GM18526 (cell line): ENCODE data around the gene GALNT9.

ENCODE experiments used
- POLR2A ChIP-seq: IDR thresholded peaks from 3 replicates; pipeline ENCODE4 v1.6.1; 2011; ENCODE audit not compliant: insufficient read length; ENCODE audit errors: extremely low read depth

GALNT9 gene

DNA sequence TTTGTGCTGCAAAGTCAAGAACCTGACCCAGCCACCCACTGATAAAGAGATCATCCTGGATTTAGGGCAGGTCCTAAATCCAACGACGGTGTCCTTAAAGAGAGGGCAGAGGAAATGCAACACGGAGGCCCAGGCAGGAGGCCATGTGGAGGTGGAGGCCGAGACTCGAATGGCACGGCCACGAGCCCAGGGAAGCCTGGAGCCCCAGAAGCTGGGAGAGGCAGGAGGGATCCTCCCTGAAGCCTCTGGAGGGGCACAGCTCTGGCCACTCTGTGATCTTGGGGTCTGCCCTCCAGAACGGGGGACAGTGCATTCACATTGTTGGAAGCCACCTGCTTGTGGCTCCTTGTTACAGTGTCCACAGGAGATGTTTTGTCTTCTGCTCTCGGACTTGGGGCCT lies 63.0 kb downstream of the GALNT9 start:
- TF ChIP-seq POLR2A: no peak

DNA sequence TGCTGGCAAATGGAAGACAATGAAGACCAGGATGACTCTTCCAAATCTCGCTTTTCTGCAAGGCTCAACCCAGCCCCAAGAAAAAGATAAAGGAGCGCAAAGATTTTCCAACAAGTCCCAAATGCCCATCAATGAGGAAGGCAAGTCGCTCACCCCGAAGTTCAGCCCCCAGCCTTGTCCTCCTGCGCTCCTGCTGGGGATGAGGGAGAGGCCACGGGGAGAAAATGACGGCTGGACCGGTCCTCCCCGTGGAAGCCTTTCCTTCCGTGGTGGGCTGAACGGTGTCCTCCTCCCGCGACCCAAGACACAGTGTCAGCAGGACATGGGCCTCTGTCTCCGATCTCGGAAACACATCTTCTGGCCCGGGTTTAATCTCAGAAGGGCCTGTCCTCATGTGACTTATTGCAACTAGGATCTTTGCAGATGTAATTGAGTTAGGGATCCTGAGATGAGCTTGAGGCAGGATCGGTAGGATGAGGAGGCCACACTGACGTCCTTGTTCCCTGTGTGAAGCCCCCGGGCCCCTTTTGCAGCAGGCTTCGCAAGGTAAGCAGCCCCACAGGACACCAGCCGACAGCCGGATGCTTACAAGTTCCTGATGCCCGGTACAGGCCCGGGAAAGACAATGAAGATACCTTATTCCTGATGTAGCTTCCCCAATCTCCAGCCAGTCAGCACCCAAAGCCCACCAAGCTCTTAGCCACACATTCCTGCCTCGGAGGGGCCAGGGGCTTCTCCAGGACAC lies 64.2 kb downstream of the GALNT9 start:
- no peak for TF ChIP-seq POLR2A

DNA sequence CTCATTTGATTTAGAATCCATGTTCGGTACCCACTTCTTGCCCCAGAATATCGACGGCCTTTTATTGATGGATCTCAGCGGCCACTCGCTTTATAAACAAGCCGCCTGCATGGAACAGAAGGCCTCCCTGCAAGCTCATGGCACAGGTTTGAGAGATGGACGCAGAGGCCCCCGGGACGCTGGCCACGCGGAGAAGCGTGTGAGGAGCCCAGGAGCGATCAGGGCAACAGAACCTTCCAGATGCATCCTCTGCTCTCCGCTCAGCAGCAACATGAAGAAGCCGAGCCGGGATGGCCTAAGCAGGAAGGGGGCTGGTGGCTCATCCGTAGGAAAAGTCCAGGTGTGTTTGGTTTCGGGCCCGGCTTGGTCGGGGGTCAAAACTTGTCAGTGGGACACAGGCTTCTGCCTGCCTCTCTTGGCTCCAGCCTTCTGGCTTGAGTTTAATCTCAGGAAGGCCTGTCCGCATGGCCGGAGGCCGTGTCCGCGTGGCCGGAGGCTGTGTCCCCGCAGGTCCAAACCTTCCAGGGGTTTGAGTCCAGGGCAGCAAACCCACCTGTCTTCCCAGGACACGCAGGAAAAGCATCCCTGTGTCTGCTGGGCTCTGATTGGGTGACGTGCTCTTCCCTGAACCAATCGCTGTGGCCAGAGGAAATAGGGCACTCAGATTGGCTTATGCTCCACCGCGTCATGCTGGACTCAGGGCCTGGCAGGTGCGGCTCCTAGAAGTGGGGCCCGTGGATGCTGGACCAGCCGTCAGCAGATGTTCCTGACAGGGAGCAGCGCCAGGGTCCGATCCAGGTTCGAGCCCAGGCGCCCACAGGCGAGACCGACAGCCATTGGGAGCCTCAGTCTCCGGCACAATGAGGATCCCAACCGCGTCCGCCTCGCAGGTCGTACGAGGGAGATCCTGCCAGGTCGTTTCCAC lies 65.0 kb downstream of the GALNT9 start:
- no peak for TF ChIP-seq POLR2A

DNA sequence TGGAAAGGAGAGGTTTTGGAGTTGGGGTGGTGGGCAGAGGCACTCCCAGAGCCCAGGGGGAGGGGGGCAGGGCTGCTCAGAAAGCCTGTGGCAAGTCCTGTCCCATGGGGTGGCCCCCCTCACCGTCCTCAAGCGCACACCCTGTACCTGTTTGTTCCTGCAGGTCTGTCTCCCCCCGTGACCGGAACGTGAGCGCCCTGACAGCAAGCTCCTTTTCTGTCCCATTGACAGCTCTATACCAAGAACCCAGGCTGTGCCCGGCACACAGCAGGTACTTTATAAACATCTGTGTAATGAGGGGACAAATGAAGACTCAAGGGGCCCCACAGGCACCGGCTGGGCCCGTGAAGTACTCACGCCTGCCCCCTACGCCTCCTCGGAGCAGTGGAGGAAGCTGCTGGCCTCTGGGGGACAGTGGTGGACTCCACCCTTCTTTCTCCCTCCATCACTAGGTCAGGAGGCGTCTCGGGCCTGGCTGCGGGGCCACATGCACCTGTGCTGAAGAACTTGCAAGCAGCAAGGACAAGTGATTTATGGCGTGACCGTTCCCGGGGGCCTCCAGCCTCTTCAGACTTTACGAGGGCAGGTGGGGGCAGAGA lies 65.8 kb downstream of the GALNT9 start:
- TF ChIP-seq POLR2A: no peak

DNA sequence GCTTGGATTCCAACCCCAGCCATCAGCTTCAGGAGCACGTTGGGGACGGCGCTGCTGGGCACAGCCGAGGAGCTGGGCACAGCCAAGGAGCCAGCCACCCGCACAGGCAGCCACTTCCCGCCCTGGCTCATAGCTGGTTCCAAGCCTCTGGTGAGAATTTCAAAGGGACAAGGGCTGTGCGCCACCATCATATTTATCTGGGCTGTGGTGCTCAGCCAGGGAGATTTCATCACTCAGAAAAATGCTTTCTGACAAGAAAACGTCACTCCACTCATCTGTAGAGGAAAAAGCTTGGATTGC lies 66.4 kb downstream of the GALNT9 start:
- TF ChIP-seq POLR2A: no peak

DNA sequence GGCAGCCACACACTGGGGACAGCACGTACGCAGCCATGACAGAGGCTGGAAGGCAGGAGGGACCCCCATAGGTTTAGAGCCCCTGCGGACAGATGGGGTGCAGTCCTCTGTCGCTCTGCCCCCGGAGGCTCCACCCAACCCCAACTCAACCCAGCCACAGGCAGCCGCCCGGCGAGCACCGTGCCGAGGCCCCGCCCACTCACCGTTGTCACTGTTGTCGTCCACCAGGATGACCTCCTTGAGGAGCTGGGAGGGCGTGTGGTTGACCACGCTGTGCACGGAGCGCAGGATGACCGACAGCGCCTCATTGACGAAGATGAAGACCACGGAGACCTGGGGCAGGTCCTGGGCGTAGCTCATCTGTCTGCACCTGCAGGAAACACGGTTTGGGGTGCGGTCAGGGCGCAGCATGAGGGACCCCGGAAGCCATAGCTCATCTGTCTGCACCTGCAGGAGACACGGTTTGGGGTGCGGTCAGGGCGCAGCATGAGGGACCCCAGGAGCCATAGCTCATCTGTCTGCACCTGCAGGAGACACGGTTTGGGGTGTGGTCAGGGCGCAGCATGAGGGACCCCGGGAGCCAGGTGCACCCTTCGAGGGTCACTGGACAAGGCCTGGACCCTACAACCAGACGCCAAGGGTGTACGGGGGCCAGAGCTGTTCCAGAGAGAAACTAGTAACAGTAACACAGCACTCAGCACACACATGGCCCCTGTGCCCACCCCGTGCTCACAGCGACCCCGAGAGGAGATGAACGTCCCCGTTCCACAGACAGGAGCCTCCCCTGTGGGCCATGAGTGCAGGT lies 66.9 kb downstream of the GALNT9 start:
- TF ChIP-seq POLR2A: no peak

DNA sequence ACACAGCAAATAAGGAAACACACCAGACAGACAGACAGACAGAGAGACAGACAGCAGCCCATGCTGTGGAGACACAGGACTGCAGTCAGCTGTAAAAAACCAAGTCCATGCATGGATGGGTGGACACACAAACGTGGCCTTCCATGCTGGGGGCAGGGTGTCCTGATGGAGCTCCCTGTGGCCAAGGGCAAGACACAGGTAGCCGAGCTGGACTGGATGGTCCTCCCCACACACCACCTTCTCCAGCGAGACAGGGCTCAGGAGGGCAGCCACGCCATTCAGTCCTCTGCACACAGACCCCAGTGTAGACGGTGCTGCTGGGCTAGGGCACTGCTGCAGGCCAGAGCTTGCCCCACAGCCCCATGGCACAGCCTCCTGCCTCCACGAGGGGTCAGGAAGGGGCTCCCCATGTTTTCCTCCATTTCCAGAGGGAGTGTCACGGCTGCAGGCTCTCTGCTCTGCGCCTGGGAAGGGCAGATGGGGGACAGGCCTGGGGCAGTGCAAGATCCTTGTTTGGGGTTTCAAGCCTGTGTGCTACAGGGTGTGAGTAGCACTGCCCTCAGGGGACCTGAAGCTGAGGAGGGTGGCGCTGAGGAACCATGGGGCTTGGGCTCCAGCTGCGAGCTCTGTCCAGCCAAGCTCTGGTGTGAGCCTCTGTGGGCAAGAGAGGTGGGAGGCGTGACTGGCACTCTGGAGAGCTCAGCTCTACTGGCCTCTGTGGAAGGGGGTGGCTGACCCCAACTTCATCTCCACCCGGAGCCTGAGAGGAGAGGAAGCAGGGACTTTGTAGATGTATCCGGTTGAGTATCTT lies 67.9 kb downstream of the GALNT9 start:
- no peak for TF ChIP-seq POLR2A

DNA sequence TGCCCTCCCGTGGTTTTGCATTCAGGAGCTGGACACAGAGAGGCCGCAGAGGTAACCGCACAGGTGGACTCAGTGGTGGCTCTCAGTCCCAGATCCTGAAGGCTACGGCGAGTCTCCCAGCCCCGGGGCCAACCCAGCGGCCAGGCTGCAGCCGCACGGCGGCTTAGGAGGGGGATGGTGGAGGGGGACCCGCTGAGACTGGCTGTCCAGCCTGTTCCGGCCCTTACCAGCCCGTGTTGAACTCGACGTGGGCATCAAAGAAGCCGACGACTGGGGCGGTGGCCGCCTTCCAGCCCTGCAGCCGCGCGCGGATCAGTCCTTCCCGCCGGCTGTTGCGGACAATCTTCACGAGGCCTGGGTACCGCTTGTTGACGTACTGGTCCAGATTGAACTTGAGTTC lies 68.7 kb downstream of the GALNT9 start:
- no peak for TF ChIP-seq POLR2A

DNA sequence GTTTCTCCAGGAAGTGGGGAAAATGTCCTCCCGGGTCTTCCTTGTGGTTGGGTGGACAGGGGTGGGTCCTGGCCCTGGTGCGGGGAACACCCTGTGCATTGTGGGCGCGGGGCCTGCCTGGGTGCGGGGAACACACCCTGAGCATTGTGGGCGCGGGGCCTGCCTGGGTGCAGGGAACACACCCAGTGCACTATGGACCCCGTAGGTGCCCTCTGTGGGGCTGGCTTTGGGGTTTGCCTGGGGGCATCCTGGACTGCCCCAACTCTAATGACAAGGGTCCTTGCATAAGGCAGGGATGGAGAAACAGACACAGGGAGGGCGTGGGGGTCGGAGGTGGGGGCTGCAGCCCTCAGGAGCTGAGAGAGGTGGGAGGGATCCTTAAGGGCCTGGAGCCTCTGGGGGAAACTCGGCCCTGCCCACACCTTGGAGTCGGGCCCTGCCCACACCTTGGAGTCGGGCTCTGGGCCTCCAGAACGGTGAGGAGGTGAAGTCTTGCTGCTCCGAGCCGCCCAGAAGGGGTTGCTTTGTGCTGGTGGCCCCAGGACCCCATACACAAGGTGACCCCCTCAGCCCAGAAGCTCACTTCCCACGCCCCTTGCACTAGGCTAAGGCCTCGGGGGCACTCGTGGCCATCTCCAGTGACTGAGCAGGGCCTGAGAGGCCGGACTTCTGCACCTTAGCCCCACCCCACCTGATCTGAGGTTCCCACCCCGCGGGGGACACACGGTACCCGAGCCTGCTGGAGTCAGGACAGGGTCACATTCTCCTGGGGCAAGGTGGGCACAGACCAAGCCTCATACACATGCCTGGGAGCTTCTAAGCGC lies 69.3 kb downstream of the GALNT9 start:
- TF ChIP-seq POLR2A: no peak

DNA sequence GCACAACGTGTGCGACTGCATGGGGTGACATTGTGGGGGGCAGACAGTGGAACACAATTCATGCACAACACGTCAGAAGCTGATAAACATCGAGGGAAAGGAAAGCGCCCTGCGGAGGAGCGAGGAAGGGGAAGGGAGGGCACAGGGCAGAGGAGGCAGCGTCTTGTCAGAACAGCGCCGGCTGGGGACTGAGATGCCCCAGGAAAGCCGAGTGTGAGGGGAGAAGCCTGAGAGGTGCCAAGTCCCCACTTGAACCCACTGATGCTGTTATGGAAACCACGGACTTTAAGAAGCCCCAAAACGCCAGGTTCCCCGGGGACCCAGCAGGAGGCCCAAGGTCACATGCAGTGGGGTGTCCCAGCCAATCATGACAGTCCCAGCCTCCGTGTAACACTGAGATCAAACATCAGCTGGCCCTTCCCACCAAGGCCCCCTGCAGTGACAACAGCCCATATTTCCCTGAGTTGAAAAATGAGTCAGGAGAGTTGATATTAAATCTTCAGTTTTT lies 70.0 kb downstream of the GALNT9 start:
- no peak for TF ChIP-seq POLR2A

DNA sequence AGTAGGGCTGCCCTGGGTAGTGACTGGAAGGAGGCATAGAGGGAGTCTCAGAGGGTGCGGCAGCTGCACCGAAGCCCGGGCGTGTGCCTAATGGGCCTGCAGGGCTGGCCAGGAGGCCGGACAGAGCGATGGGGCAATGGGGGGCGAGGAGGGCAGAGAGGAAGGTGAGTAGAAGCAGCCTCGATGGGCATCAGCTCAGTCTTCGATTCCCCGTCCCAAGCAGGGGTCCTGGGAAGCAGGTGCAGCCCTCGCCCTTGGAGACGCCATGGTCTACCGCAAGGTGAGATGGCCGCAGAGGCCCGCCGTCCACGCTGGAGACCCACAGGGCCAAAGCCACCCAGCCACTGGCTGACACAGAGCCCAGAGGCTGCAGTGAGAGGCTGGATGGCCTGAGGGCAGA lies 70.8 kb downstream of the GALNT9 start:
- no peak for TF ChIP-seq POLR2A

DNA sequence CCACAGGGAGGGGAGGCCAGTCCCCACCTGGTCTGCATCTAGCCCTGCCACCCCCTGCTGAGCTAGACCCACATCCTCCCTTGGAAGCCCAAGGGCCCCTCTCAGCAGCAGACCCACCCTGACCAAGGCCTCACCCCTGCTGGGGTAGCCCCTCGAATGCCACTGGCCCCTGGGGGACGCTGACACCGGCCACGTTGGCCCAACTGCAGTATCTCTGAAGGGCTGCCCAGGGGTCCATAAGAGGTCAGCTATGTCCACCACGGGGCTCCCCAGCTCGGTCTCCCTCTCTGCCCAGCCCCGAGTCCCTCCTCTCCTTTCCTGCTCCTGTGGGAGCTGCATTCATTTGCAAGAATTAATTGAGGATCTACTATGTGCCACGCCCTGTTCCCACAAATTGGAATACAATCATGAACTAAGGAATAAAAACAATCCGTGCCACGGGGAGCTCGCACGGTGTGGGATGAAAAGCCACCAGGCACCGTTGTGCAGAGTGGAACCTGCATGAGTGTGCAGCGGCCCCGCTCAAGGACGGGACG lies 71.4 kb downstream of the GALNT9 start:
- TF ChIP-seq POLR2A: no peak
